Right atrium auricular region (tissue), 2 donors: Measurements from ENCODE around the gene TBC1D8. TPM values are rescaled to one million over a fixed set of nuclear protein-coding genes. Genes with fewer than 3 reads are reported as not detected.

ENCODE experiments used
- DNase-seq: peaks from one replicate; pipeline ENCODE4 v3.0.0-alpha.2; 2019; ENCODE audit warnings: low spot score
- H3K27ac ChIP-seq, 2 donors: fragments of 200-600 bp; sonication (generic); 1 replicate in 1 of 2; 2 replicates in 1 of 2; pipeline ENCODE4 v1.5.1; 2016 to 2019
- H3K27me3 ChIP-seq, 2 donors: fragments of 200-600 bp; sonication (generic); one replicate each; pipeline versions ENCODE4 v1.5.1 to v1.6.0; 2017 to 2019
- H3K36me3 ChIP-seq: fragments of 200-600 bp; sonication (generic); one replicate; pipeline ENCODE4 v1.5.1; 2016
- H3K4me1 ChIP-seq, 2 donors: fragments of 200-600 bp; sonication (generic); one replicate each; pipeline versions ENCODE4 v1.5.1 to v1.6.0; 2017 to 2019
- H3K4me3 ChIP-seq, 2 donors: fragments of 200-600 bp; sonication (generic); 1 replicate in 1 of 2; 2 replicates in 1 of 2; pipeline ENCODE4 v1.5.1; 2017 to 2019; ENCODE audit warnings: mild to moderate bottlenecking in 1 of 2, moderate library complexity in 1 of 2
- H3K9me3 ChIP-seq, 2 donors: fragments of 200-600 bp; sonication (generic); one replicate each; pipeline ENCODE4 v1.5.1; 2019
- CTCF ChIP-seq, 2 donors: fragments of 200-600 bp; sonication (generic); IDR thresholded peaks; one replicate each; pipeline ENCODE4 v1.5.1; 2019; ENCODE audit warnings: antibody characterized with exemption in 2 of 2
- total RNA-seq, 2 donors: library from RNA; depleted of rRNA; stranded (reverse); fragments of >200 nt; gene quantifications; one replicate each; pipeline ENCODE4 v1.1.0, GENCODE V29; 2016

TBC1D8 gene
- total RNA-seq, 2 donors from 2014 or later = 42.3 to 50.3 TPM

GRCh38 chr2:101159526-101159925, 8.3 kb upstream of the TBC1D8 start:
- no peak overlapping the region for H3K27ac ChIP-seq
- TF ChIP-seq CTCF (IDR thresholded peaks at IDR 0.05) = no peak
- no peak overlapping the region for H3K4me3 ChIP-seq
- no peak for DNase-seq
- H3K27me3 ChIP-seq = no peaks in the 10 kb centered on the region
- no peaks in the 10 kb centered on the region for H3K9me3 ChIP-seq
- peaks cover 0 to 5% of the 10 kb centered on the region in 2 donors for H3K4me1 ChIP-seq
- H3K36me3 ChIP-seq = no peaks in the 10 kb centered on the region

- DNase-seq = no peak
- Histone ChIP-seq H3K36me3 (no peaks in the 10 kb centered on the region), H3K4me1 (peaks cover 0 to 26% of the 10 kb centered on the region in 2 donors), H3K27ac (no peak overlapping the region), H3K4me3 (no peak overlapping the region), H3K9me3 (no peaks in the 10 kb centered on the region), H3K27me3 (no peaks in the 10 kb centered on the region)
- no peak for TF ChIP-seq CTCF (IDR thresholded peaks at IDR 0.05)
Observed at GRCh38 chr2:101157272-101157671, 6.1 kb upstream of the TBC1D8 start.

GRCh38 chr2:101153787-101154186, 2.6 kb upstream of the TBC1D8 start:
- H3K36me3 ChIP-seq = no peaks in the 10 kb centered on the region
- no peak for DNase-seq
- no peaks in the 10 kb centered on the region for H3K9me3 ChIP-seq
- peak overlapping the region; percentile 89 to 94 for H3K27ac ChIP-seq
- peaks cover 0 to 49% of the 10 kb centered on the region in 2 donors for H3K4me1 ChIP-seq
- no peak for TF ChIP-seq CTCF (IDR thresholded peaks at IDR 0.05)
- no peaks in the 10 kb centered on the region for H3K27me3 ChIP-seq
- H3K4me3 ChIP-seq = no peak overlapping the region

- Histone ChIP-seq H3K4me3 (no peak overlapping the region), H3K36me3 (no peaks in the 10 kb centered on the region), H3K9me3 (no peaks in the 10 kb centered on the region), H3K27ac (peak overlapping the region; percentile 89 to 94), H3K27me3 (no peaks in the 10 kb centered on the region), H3K4me1 (peaks cover 0 to 55% of the 10 kb centered on the region in 2 donors)
- no peak for TF ChIP-seq CTCF (IDR thresholded peaks at IDR 0.05)
- DNase-seq = no peak
Observed at GRCh38 chr2:101153077-101153707, 2.0 kb upstream of the TBC1D8 start.

GRCh38 chr2:101152272-101153076, 1.3 kb upstream of the TBC1D8 start:
- TF ChIP-seq CTCF (IDR thresholded peaks at IDR 0.05) = peak; percentile 71 to 90

More at GRCh38 chr2:101152272-101153076, 1.3 kb upstream of the TBC1D8 start:
- Histone ChIP-seq H3K4me1 (peaks cover 0 to 62% of the 10 kb centered on the region in 2 donors), H3K4me3 (peak overlapping the region; percentile 45 to 88), H3K36me3 (no peaks in the 10 kb centered on the region), H3K27ac (peak overlapping the region; percentile 89 to 94), H3K27me3 (no peaks in the 10 kb centered on the region), H3K9me3 (no peaks in the 10 kb centered on the region)
- peak; percentile 64 for DNase-seq
